ENCODE data around the gene MTERF1.
"Not testable (repeated sequence)": the region's sequence is repeated elsewhere in the genome, so short reads cannot be mapped to it uniquely, and the experiment has no call there.

Gene MTERF1

DNA sequence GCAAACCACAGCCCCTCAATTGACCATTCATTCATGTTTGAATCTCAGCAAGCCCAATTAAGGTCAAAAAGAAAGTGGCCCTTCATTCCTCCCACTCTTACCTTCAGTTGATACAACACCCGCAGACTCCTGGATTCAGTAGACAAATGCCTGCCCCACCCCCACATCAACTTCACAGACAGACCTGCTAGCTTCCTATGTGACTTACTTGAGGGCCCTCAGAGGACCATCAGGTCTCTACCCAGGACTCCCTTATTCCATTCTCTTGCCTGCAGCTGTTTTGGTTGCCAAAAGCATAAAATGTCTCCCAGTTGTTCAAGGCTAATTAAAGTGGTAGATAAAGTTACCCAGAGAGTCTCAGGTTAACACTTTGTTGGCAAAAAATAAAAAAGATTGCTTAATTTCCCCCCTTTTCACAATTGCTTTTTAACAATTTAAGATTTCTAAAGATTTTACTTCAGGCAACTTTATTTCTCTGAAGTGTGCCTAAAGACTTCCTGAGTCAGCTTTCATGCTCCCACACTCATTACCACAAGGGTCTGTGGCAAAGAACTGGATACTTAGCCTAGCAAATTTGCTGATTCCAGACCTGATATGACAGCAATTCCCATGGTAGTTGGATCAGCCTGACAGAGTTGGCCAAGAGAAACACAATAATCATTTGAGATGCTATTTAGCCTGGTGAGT is 3.3 kb upstream of the MTERF1 start:
- no peak for DNase-seq

GRCh38 chr7:91880016-91880412 is 488 bp downstream of the MTERF1 start:
- DNase-seq, result no peak

- DNase-seq, result no peak
Observed at GRCh38 chr7:91876391-91877133, 3.9 kb downstream of the MTERF1 start.

DNA sequence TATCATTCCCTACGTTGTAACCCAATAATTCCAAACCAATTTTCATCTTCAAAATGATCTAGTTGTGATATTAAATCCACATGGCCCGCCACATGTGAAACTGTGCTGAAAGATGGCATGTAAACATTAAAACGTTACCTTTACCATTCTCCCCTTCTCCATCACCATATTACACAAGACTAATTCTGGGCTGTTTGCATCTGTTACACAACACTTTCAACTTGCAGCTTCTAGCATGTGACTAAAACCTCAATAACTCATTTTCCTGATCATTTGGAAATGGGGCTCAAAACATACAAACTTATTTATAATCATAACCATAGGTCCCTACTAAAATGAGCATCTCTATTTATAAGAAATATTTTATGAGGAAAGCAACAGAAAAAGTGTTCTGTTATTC is 4.7 kb downstream of the MTERF1 start:
- DNase-seq, result no peak

DNA sequence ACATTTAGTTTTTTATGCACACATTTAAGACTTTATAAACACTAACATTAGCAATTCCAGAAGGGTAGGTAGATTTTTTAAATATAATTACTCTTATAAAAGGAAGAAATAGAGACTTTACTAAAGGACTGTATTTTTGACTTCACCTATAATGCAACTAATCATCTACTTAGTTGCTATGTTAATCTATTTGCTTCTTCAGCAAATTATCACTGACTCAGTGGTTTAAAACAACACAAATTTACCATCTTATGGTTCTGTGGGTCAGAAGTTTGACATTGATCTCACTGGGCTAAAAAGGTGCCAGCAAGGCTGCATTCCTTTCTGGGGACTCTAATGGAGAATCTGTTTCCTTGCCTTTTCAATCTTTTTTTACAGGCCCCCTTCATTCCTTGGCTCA is 7.6 kb downstream of the MTERF1 start:
- no peak for DNase-seq

DNA sequence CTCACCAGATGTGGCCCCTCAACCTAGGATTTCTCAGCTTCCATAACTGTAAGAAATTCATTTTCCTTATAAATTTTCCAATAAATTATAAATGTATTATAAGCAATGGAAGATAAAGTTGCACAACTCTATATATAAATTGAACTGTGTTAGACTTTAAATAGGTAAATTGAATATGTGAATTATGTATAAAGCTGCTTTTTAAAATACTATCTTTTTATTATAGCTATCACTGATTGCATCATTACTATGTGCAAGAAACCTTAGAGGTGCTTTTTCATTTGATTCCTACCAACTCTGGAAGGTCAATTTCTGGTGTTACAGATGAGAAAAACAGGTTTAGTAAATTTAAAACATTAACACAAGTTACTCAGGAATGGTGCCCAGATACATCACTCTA is 8.4 kb downstream of the MTERF1 start:
- no peak for DNase-seq

DNA sequence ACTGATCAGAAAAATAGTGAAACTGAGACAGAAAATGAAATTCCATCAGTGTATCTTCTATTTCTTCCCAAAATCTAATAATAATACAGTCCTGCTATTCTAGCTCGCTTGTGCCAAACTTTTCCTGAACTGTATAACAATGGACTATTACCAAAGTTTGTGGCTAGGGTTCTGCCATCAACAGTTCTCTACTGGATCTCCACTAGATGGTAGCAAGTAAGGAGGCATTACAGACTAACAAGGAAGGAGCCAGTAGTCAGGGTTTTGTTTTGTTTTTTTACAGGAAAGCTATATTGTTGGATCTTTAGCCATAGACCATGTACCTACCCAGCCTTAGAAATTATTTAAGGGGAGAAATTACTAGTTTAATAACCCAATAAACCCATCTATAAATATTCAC is 10.8 kb downstream of the MTERF1 start:
- DNase-seq, result no peak

- no peak for DNase-seq
Observed at GRCh38 chr7:91866599-91867148, 13.8 kb downstream of the MTERF1 start.

GRCh38 chr7:91865511-91865910 is 15.0 kb downstream of the MTERF1 start:
- no peak for DNase-seq

GRCh38 chr7:91864604-91865003 is 15.9 kb downstream of the MTERF1 start:
- DNase-seq, result not testable (repeated sequence)

DNA sequence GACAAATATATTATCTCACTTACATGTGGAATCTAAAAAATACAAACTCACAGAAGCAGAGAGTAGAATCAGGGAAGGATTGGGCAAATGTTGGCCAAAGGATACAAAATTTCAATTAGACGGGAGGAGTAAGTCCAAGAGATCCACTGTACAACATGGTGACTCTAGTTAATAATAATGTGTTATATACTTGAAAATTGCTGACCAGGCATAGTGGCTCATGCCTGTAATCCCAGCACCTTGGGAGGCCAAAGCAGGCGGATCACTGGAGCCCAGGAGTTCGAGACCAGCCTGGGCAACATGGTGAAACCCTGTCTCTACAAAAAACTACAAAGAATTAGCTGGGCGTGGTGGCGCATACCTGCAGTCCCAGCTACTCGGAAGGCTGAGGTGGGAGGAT is 16.4 kb downstream of the MTERF1 start:
- no peak for DNase-seq

DNA sequence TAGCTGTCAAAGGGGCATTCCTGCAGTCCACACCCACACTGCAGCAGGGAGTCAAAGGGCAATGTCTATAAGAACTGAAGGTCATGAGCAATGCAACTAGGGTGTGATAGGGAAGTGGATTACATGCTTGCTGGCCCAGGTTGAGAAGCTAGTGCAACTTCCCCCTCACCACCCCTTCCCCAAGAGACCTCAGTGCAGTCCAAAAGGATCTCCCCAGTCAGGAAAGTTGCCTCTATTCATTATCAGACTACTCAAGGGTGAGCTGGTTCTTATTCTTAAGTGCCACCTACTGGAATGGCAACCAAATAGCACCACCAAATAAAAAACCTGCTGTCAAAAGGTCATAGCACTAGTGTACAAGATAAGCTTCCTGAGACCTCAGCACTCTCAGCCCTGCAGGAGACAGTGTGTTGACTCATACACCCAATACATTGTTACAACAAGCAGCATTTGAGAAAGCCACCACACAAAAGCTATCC is 28.2 kb downstream of the MTERF1 start:
- DNase-seq, result no peak

DNA sequence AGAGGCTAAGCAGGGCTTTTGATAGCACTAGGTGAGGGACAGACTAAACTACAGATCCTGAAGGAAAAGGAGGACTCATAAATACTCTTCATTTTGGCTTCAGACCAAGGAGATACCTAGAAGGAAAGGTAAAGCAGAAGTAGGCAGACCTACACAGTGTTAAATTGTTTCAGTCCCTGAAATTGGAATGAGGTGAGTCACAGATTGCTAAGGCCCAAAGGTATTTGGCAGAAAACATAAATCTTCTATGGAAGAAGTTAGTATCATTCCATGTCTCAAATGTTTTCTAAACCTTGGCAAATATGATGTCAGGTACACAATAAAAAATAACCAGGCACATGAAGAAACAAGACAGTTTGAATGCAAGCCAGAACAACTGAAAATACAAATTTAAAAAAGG is 30.0 kb downstream of the MTERF1 start:
- no peak for DNase-seq

GRCh38 chr7:91847876-91848588 is 32.5 kb downstream of the MTERF1 start:
- DNase-seq, result no peak

DNA sequence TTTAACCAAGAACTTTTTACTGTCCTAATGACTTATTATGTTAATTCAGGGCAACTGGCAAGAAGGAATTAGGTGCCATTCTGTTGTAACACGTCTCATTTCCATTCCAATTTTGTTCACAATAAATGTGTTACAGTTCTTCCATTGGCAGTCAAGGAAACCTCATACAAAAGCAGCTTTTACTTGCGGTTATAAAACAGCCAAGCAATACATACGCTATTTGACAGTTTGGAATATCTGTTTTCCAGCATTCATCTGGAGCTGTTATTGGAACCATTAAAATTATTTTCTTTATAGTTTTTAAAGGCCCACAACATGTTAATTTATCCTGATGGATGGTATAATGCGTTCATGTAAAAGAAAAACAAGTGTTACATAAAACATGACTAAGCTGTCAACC is 33.3 kb downstream of the MTERF1 start:
- no peak for DNase-seq

DNA sequence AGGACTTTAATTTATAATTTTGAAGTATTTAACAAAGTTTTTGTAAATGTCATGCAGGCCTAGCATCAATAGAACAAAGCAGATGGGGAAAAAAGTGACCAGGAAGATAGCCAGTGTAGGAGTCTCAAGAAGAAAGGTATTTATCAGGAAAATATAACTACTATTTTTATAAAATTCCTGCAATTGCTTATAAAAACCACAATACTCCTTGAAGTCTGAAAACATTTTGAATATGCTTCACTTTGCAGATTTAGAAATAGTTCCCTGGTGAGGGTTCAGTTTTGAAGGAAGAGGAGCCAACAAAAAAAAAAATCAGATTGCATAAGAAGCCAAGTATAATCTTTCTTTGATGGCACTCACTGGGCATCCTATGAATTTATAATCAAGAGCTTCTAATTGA is 34.1 kb downstream of the MTERF1 start:
- no peak for DNase-seq

- no peak for DNase-seq
Observed at GRCh38 chr7:91843831-91844230, 36.7 kb downstream of the MTERF1 start.

DNA sequence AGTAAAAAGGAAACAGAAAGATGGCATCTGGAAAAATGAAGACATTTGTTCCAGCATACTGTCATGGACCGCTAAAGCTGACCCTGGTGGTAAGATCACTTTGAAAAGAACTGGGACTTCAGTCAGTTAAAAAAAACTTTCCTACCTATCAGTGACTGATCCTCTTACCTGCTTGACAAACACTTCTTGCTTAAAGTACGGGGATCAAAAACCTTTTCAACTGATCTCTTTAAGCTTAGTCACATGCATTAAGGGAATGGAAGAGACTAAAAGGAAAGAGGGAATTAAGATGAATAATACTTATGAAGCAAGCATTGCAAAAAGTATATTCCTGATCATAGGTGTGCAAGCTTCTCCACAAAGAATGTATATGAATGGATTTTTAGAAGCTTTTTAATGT is 42.1 kb downstream of the MTERF1 start:
- DNase-seq, result no peak

- DNase-seq, result no peak
Observed at GRCh38 chr7:91837397-91838070, 43.0 kb downstream of the MTERF1 start.

DNA sequence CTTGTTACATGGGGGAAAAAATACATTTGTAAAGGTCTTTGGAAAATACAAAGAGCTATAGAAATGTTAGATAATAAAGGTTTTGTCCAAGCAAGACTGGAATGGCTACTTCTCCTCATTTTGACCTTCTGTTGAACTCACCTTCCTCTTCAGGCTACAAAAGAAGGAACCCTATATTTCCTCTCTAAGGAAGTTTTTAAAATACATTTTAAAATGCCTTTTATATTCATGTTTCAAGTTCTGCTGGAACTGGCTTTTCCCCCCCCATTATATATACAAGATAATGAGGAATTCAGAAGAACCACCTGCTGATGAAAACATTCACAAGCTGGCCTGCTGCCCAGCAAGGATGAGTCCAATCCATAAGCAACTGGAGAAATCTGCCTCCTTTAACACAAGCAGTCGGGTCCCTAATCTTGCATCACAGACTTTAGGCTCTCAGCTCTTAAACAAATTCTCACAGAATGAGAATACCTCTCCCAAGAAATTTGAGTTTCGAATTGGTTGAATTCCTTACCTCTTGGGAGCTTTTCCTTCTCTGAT is 44.6 kb downstream of the MTERF1 start:
- DNase-seq, result no peak

DNA sequence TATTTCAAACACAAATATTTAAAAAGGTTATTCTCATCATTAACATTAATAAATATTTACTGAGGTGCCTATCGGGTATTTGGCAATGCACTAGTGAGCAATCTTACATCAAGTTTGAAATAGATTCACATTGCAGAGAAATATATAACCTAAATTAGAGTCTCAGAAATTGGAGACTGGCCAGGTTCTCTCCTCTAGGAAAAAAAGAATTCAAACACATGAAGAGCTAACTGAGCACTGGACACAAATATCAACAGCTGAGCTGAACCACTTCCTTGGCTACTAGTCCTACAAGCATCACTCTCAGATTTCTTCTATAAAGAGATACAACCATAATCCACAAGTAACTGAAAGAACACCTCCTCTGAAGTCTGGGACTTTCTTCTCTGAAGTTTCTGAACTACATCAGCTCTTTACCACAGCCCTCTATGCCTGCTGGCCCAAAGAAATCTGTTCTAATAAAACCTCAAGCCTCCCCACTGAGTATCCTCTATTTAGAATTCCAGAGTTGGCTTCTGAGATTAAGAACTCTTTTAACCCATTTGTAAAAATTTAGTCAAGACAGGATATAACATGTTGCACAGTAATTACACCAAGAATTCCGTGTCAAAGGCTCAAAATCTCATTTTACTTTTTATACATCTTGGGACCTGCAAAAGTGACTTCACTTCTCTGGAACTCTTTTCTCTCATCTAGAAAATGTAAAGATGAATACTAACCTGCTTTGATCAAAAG is 45.2 kb downstream of the MTERF1 start:
- no peak for DNase-seq

GRCh38 chr7:91832493-91833045 is 47.9 kb downstream of the MTERF1 start:
- DNase-seq, result no peak
